Measurements from ENCODE around the gene CDSN. TPM values are rescaled to one million over a fixed set of nuclear protein-coding genes. Genes with fewer than 3 reads are reported as not detected.
A peak's percentile ranks its signal among the peaks of the same experiment; 100 is the strongest.
"Not testable (repeated sequence)": the region's sequence is repeated elsewhere in the genome, so short reads cannot be mapped to it uniquely, and the experiment has no call there.

The CDSN gene
- polyA plus RNA-seq (2012; ENCODE audit: low read depth, missing spikeins) = not detected

DNA sequence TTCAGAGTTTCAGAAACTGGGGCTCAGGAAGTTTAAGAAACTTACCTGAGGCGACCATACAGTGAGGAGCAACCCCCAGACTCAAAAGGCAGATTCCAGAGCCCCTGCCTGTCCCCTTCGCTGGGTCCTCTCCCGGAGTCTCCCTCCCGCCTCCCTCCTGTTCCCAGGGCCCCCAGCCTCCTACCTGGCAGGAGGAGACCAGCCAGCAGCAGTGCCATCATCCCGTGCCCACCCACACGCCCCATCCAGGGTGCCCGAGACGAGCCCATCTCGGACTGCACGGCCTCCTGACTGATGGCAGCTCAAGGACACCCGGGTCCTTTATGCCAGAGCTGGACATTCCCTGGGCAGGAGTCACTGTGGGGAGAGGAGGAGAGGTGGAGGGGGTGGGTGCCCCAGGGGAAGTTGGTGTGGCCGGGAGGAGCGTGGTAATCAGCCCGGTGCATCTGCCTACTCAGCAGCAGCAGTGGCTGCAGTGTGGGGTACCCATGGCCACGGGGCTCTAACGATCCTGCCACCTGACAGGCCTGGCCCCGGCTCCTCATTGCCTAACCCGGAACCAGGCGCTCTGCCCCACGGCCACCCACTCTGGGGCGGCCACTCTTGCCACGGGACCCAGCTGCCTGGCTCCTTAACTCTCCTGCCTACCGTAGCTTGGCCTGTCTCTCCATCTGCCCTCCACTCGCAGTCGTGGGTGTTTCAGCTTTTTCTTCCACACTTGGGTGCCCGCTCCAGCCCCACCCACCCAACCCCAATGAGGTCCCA is at the start of gene CDSN:
CDSN (minus strand) TSS at position 296 of the 765 bp plus-strand sequence; CDS start at position 269, 27 bp downstream.
- TF ChIP-seq POU2F2 (IDR thresholded peaks at IDR 0.05; ENCODE audit: low read depth, low read length) (no peak), PAX5 (IDR thresholded peaks at IDR 0.05; ENCODE audit: insufficient read depth, low read length, severe bottlenecking) (no peak), SPI1 (IDR thresholded peaks at IDR 0.05; ENCODE audit: low read depth, low read length) (no peak), POLR2AphosphoS5 (IDR thresholded peaks at IDR 0.05; ENCODE audit: low read depth, low read length) (no peak), POLR2A (IDR thresholded peaks at IDR 0.05; ENCODE audit: low read depth, low read length) (no peak), TAF1 (IDR thresholded peaks at IDR 0.05; ENCODE audit: low read depth, low read length) (no peak)
- FAIRE-seq = no peak

DNA sequence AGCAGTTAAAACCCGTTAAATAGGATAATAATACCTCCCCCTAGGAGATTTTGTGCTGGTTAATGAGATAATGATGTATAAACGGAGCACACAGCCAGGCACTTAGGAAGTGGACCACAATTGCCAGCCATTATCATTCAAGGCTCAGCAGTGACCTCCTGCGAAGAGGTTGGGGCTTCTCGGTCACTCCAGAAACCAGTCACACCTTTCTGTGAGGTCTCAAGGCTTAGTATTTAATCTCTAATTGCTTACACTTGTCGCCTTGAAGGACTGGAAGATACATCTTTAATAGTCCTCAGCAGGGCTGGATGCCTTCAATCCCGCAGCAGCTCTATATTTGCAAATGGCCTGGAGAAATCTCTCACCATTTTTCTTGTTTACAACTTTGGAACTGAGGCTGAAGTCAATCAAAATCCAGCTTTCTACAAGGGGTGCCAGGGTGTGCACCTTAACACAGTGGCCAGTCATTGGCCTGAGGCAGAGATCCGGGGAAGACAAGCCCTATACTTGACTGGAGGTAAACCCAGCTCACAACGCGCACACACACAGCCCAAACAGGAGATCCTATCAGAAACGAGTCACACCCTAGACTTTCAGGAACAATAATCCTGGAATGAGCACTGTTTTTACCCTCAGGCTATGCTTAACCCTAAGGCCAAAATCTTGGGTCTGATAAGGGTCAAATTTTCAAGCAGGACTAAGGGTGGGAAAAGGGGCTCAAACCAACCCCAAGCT is 49.0 kb upstream of the CDSN start:
- no peak for DNase-seq (ENCODE audit: insufficient read length, low spot score)
- TF ChIP-seq POLR2AphosphoS5 (IDR thresholded peaks at IDR 0.05; ENCODE audit: low read depth, low read length) (no peak), POLR2A (IDR thresholded peaks at IDR 0.05; ENCODE audit: low read depth, low read length) (no peak), PAX5 (IDR thresholded peaks at IDR 0.05; ENCODE audit: insufficient read depth, low read length, severe bottlenecking) (no peak), POU2F2 (IDR thresholded peaks at IDR 0.05; ENCODE audit: low read depth, low read length) (no peak), TAF1 (IDR thresholded peaks at IDR 0.05; ENCODE audit: low read depth, low read length) (no peak), SPI1 (IDR thresholded peaks at IDR 0.05; ENCODE audit: low read depth, low read length) (no peak)
- no peak for FAIRE-seq

More for the DNA sequence above, at the start of gene CDSN:
- DNase-seq (ENCODE audit: insufficient read length, low spot score) = no peak

DNA sequence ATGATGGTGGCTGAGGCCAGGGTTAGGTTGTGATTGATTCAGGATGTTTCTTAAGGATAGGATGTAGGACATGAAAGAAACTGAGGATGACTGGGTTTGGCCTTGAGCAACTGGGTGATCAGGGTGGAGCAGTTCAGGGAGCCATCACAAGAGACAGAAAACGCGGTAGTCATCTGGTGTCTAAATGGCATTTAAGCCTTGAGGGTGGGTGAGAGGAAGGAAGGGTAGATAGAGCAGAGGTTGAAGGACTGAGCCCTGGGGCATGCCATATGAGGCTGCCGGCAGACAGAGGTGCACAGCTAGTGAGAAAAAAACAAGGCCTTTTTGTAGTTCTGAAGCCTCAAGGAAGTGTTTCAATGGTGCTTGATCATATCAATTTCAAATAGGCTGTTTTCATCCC is 48.4 kb upstream of the CDSN start:
- FAIRE-seq = no peak
- TF ChIP-seq POU2F2 (IDR thresholded peaks at IDR 0.05; ENCODE audit: low read depth, low read length) (no peak), POLR2A (IDR thresholded peaks at IDR 0.05; ENCODE audit: low read depth, low read length) (no peak)

GRCh38 chr6:31165986-31166385 is 45.7 kb upstream of the CDSN start:
- FAIRE-seq (no peak), DNase-seq (ENCODE audit: insufficient read length, low spot score) (no peak)
- TF ChIP-seq TAF1 (IDR thresholded peaks at IDR 0.05; ENCODE audit: low read depth, low read length) = no peak
- no peak for TF ChIP-seq PAX5 (IDR thresholded peaks at IDR 0.05; ENCODE audit: insufficient read depth, low read length, severe bottlenecking)
- TF ChIP-seq POLR2AphosphoS5 (IDR thresholded peaks at IDR 0.05; ENCODE audit: low read depth, low read length) = no peak
- TF ChIP-seq POU2F2 (IDR thresholded peaks at IDR 0.05; ENCODE audit: low read depth, low read length) = no peak
- no peak for TF ChIP-seq POLR2A (IDR thresholded peaks at IDR 0.05; ENCODE audit: low read depth, low read length)
- TF ChIP-seq SPI1 (IDR thresholded peaks at IDR 0.05; ENCODE audit: low read depth, low read length) = no peak

More for the DNA sequence above, 48.4 kb upstream of the CDSN start:
- no peak for DNase-seq (ENCODE audit: insufficient read length, low spot score)

- peak; percentile 87 for FAIRE-seq
- DNase-seq (ENCODE audit: insufficient read length, low spot score) = peak; percentile 50
- TF ChIP-seq POLR2AphosphoS5 (IDR thresholded peaks at IDR 0.05; ENCODE audit: low read depth, low read length) (peak; percentile 76), POU2F2 (IDR thresholded peaks at IDR 0.05; ENCODE audit: low read depth, low read length) (peak; percentile 97), POLR2A (IDR thresholded peaks at IDR 0.05; ENCODE audit: low read depth, low read length) (peak; percentile 78)
Measured at GRCh38 chr6:31165064-31165832, 45.0 kb upstream of the CDSN start.

GRCh38 chr6:31164475-31165063 is 44.3 kb upstream of the CDSN start:
- FAIRE-seq = peak; percentile 35
- not testable (repeated sequence) for DNase-seq (ENCODE audit: insufficient read length, low spot score)

GRCh38 chr6:31163922-31164321 is 43.7 kb upstream of the CDSN start:
- no peak for TF ChIP-seq POLR2A (IDR thresholded peaks at IDR 0.05; ENCODE audit: low read depth, low read length)
- no peak for TF ChIP-seq TAF1 (IDR thresholded peaks at IDR 0.05; ENCODE audit: low read depth, low read length)
- no peak for TF ChIP-seq SPI1 (IDR thresholded peaks at IDR 0.05; ENCODE audit: low read depth, low read length)
- no peak for TF ChIP-seq PAX5 (IDR thresholded peaks at IDR 0.05; ENCODE audit: insufficient read depth, low read length, severe bottlenecking)
- no peak for TF ChIP-seq POU2F2 (IDR thresholded peaks at IDR 0.05; ENCODE audit: low read depth, low read length)
- no peak for TF ChIP-seq POLR2AphosphoS5 (IDR thresholded peaks at IDR 0.05; ENCODE audit: low read depth, low read length)
- DNase-seq (ENCODE audit: insufficient read length, low spot score) (no peak), FAIRE-seq (peak; percentile 40)

GRCh38 chr6:31162463-31163165 is 42.4 kb upstream of the CDSN start:
- DNase-seq (ENCODE audit: insufficient read length, low spot score) = no peak
- no peak for FAIRE-seq
- no peak for TF ChIP-seq SPI1 (IDR thresholded peaks at IDR 0.05; ENCODE audit: low read depth, low read length)
- no peak for TF ChIP-seq PAX5 (IDR thresholded peaks at IDR 0.05; ENCODE audit: insufficient read depth, low read length, severe bottlenecking)
- no peak for TF ChIP-seq POLR2A (IDR thresholded peaks at IDR 0.05; ENCODE audit: low read depth, low read length)
- no peak for TF ChIP-seq TAF1 (IDR thresholded peaks at IDR 0.05; ENCODE audit: low read depth, low read length)
- no peak for TF ChIP-seq POLR2AphosphoS5 (IDR thresholded peaks at IDR 0.05; ENCODE audit: low read depth, low read length)
- TF ChIP-seq POU2F2 (IDR thresholded peaks at IDR 0.05; ENCODE audit: low read depth, low read length) = no peak

All from GM12891 (cell line).